ENCODE results near the gene SMYD3.

The SMYD3 gene

GRCh38 chr1:246008363-246008831 lies 498.7 kb downstream of the SMYD3 start:
- TF ChIP-seq ZFX (IDR thresholded peaks at IDR 0.05) = no peak
- no peak for TF ChIP-seq CTCF (conservative IDR thresholded peaks at IDR 0.05)
- H3K27ac ChIP-seq = no peak overlapping the region

GRCh38 chr1:246005067-246005466 lies 502.0 kb downstream of the SMYD3 start:
- H3K27ac ChIP-seq = no peak overlapping the region

GRCh38 chr1:246004301-246004700 lies 502.8 kb downstream of the SMYD3 start:
- no peak overlapping the region for H3K27ac ChIP-seq

More at GRCh38 chr1:246005067-246005466, 502.0 kb downstream of the SMYD3 start:
- TF ChIP-seq CTCF (conservative IDR thresholded peaks at IDR 0.05) (no peak), ZFX (IDR thresholded peaks at IDR 0.05) (no peak)

GRCh38 chr1:246003442-246003730 lies 503.7 kb downstream of the SMYD3 start:
- TF ChIP-seq ZFX (IDR thresholded peaks at IDR 0.05) (no peak), CTCF (conservative IDR thresholded peaks at IDR 0.05) (peak; percentile 72)

More at GRCh38 chr1:246004301-246004700, 502.8 kb downstream of the SMYD3 start:
- no peak for TF ChIP-seq ZFX (IDR thresholded peaks at IDR 0.05)
- TF ChIP-seq CTCF (conservative IDR thresholded peaks at IDR 0.05) = no peak

GRCh38 chr1:246002725-246003441 lies 504.2 kb downstream of the SMYD3 start:
- TF ChIP-seq ZFX (IDR thresholded peaks at IDR 0.05) (no peak), CTCF (conservative IDR thresholded peaks at IDR 0.05) (peak; percentile 90)
- H3K27ac ChIP-seq = no peak overlapping the region

More at GRCh38 chr1:246003442-246003730, 503.7 kb downstream of the SMYD3 start:
- no peak overlapping the region for H3K27ac ChIP-seq

GRCh38 chr1:246001837-246002230 lies 505.2 kb downstream of the SMYD3 start:
- H3K27ac ChIP-seq = no peak overlapping the region
- TF ChIP-seq ZFX (IDR thresholded peaks at IDR 0.05) = no peak
- no peak for TF ChIP-seq CTCF (conservative IDR thresholded peaks at IDR 0.05)

GRCh38 chr1:246001142-246001836 lies 505.8 kb downstream of the SMYD3 start:
- no peak overlapping the region for H3K27ac ChIP-seq
- TF ChIP-seq CTCF (conservative IDR thresholded peaks at IDR 0.05) (no peak), ZFX (IDR thresholded peaks at IDR 0.05) (no peak)

Data from C4-2B (cell line).